NCI-H748 treated with DMSO at 0.1 percent for 48 hours (cell line): ENCODE results near the gene MRPS16.

ENCODE experiments used
- DNase-seq: peaks from one replicate; lab custom pipeline; 2025; lab: John Stamatoyannopoulos, UW

The MRPS16 gene

DNA sequence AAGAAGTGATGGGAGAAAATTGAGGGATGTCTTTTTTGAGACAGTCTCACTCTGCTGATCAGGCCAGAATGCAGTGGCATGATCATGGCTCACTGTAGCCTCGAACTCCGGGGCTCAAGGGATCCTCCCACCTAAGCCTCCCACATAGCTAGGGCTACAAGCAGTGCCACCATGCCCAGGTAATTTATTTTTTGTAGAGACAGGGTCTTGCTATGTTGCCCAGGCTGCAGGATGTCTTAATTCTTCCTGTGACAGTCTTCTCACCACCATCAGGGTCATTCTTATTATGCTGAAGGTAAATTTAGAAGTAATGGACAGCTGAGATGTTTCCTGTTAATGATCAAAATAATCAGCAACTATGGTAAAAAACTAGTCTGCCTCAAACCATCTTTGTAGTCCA is 12.5 kb downstream of the MRPS16 start:
- no peak for DNase-seq

- DNase-seq: no peak
These were observed 13.4 kb downstream of the MRPS16 start for GRCh38 chr10:73238990-73239566.

GRCh38 chr10:73234695-73235094 is 17.7 kb downstream of the MRPS16 start:
- no peak for DNase-seq

DNA sequence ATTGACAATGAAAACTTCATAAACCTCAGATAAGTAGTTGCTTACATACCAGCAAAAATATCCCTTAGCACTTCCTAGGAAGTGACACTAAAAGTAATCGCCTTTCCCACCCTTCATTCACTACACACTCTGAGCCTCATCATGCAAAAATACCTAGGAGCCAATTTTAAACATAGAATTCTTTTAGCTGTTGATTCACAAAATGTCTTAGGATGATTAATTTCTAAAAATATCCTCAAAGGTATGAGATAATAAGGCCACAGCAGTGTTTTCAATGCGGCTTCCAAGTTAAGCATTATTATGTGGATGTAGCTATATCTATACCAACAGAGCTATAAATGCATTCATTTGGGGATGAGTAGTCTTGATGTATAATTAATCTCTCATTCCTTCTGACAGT is 18.6 kb downstream of the MRPS16 start:
- no peak for DNase-seq

GRCh38 chr10:73232887-73233286 is 19.6 kb downstream of the MRPS16 start:
- DNase-seq: no peak

- DNase-seq: no peak
These were observed 22.9 kb downstream of the MRPS16 start for GRCh38 chr10:73229567-73229966.

DNA sequence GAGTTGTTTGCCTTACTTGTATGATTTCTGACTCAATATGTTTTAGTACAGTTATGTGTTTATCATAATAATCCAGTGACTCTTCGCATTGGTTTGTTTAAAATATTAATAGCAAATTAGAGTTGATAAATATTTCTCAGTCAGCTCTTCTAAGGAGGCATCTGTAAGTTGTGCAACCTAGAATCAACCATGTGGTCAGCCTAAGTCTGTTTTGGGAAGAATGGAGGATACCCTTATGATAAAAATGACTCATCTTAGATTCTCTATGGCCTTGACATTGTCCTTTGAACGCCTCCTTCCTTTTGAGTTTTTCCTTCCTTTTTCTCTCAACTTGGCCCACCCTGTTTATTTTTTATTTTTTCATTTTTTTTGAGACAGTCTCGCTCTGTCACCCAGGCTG is 24.2 kb downstream of the MRPS16 start:
- DNase-seq: no peak

- no peak for DNase-seq
These were observed 25.8 kb downstream of the MRPS16 start for GRCh38 chr10:73226663-73227062.

GRCh38 chr10:73225518-73225917 is 26.9 kb downstream of the MRPS16 start:
- DNase-seq: no peak

DNA sequence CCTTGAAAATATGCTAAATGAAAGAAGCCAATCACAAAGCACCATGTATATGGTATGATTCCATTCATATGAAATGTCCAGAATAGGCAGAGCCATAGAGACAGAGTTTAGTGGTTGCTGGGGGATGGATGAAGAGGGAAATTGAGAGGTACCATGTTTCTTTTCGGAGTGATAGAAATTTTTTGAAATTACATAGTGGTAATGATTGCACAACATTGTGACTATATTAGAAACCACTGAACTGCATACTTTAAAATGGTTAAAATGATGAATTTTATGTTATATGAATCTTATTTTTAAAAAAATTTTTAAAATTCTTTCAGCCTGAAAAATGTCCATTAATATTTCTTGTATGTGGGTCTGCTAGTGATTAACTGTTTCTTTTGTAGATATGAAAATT is 31.5 kb downstream of the MRPS16 start:
- no peak for DNase-seq

DNA sequence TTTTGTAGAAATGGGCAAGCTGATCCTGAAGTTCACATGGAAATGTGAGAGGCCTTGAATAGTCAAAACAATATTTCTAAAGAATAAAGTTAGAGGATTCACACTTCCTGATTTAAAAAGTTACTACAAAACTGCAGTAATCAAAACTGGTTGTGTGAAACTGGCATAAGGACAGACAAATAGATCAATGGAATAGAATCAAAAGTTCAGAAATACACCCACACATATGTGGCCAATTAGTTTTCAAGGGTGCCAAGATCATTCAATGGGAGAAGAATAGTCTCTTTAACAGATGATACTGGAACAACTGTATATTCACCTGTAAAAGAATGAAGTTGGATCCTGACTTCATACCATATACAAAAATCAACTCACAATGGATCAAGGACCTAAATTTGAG is 33.1 kb downstream of the MRPS16 start:
- DNase-seq: no peak

- DNase-seq: no peak
These were observed 33.8 kb downstream of the MRPS16 start for GRCh38 chr10:73218431-73219191.

GRCh38 chr10:73217628-73218027 is 34.8 kb downstream of the MRPS16 start:
- DNase-seq: no peak

DNA sequence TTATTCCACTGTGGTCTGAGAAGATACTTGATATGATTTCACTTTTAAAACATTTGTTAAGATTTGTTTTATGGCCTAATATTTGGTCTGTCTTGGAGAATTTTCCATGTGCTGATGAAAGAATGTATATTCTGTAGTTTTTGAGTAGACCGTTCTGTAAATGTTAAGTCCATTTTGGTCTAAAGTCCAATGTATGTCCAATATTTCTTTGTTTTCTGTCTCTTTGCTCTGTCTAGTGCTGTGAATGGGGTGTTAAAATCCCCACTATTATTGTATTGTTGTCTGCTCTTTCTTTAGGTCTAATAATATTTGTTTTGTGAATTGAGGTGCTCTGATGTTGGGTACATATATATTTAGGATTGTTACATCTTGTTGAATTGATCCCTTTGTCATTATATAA is 36.7 kb downstream of the MRPS16 start:
- DNase-seq: no peak

DNA sequence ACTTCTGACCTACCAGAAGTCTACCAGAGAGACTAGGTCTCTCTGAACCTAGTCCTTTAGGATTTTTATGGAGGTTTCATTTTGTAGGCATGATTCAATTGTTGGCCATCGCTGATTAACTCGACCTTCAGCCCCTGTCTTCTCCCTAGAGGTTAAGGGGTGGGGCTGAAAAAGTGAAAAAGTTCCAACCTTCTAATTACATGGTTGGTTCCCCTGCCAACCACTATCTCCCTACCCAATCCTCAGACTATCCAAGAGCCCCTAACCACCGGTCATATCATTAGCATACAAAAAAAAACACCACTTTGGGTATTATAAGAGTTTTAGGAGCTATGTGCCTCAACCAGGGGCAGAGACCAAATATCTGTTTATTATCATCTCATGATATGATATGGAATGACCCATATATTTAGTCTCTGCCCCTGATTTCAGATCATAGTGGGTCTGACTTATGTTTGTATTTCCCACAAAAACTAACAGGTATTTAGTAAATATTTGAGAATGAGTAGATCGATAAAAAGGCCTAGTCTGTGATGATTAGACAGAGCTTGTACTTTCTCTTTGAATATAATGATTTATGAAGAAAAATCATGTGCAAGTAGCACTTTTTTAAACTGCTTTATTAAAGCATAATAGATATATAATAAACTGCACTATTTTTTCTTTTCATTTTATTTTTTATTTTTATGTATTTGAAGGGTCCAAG is 41.2 kb downstream of the MRPS16 start:
- DNase-seq: no peak

GRCh38 chr10:73210395-73211105 is 41.9 kb downstream of the MRPS16 start:
- no peak for DNase-seq

GRCh38 chr10:73209705-73210104 is 42.7 kb downstream of the MRPS16 start:
- DNase-seq: no peak

DNA sequence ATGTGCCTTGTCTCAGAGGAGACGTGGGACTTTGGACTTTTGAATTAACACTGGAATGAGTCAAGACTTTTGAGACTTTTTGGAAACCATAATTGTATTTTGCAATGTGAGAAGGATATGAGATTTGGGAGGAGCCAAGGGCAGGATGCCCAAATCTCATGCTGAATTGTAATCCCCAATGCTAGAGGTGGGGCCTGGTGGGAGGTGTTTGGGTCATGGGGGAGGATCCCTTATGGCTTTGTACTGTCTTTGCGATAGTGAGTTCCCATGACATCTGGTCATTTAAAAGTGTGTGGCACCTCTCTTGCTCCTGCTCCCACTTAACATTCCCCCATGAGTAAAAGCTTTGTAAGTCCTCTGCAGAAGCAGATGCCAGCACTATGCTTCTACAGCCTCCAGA is 44.6 kb downstream of the MRPS16 start:
- DNase-seq: no peak

- DNase-seq: no peak
These were observed 46.1 kb downstream of the MRPS16 start for GRCh38 chr10:73206385-73206784.

- no peak for DNase-seq
These were observed 46.6 kb downstream of the MRPS16 start for GRCh38 chr10:73205890-73206289.

DNA sequence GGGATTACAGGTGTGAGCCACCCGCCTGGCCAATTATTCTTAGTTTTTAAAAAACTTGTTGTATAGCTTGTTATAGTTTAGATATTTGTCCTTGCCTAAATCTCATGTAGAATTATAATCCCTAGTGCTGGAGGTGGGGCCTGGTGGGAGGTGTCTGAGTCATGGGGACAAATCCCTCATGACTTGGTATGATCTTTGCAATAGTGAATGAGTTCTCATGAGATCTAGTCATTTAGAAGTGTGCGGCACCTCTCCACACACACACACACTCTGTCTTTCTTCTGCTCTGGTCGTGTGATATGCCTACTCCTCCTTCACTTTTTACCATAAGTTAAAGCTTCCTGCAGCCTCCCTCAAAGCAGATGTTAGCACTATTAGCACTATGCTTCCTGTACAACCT is 47.4 kb downstream of the MRPS16 start:
- DNase-seq: no peak
